A673 (cell line): ENCODE data around the gene SH3RF1. TPM values are rescaled to one million over a fixed set of nuclear protein-coding genes. Genes with fewer than 3 reads are reported as not detected.

Experiments used
- BruUV-seq: library from RNA; stranded (reverse); fragments of 400-500 nt; replicated peaks from 2 replicates; lab custom pipeline; 2021; lab: Mats Ljungman, UMichigan
- CTCF ChIA-PET: fragments of 300-600 bp; sonication (Branson Sonifier 250); formaldehyde crosslinking; loops from one replicate; lab custom pipeline; 2022; ENCODE audit warnings: antibody characterized with exemption; lab: Charles Lee
- POLR2A ChIA-PET: fragments of 300-600 bp; sonication (Branson Sonifier 250); formaldehyde crosslinking; loops from one replicate; lab custom pipeline; 2022; ENCODE audit warnings: antibody characterized with exemption; ENCODE audit not compliant: low non-redundant PET; lab: Charles Lee
- DNase-seq: peaks from one replicate; pipeline ENCODE4 v3.0.0-alpha.2; 2015; ENCODE audit warnings: low spot score
- H3K27ac ChIP-seq: fragments of 200-600 bp; sonication (generic); 2 replicates; pipeline ENCODE4 v1.5.1; 2016; ENCODE audit warnings: mixed run types, low read depth, mild to moderate bottlenecking, mixed read lengths, antibody characterized with exemption, low read length; ENCODE audit not compliant: poor library complexity, severe bottlenecking
- H3K27me3 ChIP-seq: fragments of 200-600 bp; sonication (generic); replicated peaks from 2 replicates; pipeline ENCODE4 v1.6.1; 2017; ENCODE audit warnings: mixed run types, low read depth, mild to moderate bottlenecking, mixed read lengths, antibody characterized with exemption, low read length; ENCODE audit not compliant: insufficient read depth, poor library complexity
- H3K36me3 ChIP-seq: fragments of 200-600 bp; sonication (generic); 2 replicates; pipeline ENCODE4 v1.6.1; 2016; ENCODE audit warnings: mixed run types, mild to moderate bottlenecking, mixed read lengths, antibody characterized with exemption, low read length; ENCODE audit not compliant: insufficient read depth, poor library complexity, severe bottlenecking
- H3K4me1 ChIP-seq: fragments of 200-600 bp; sonication (generic); 2 replicates; pipeline ENCODE4 v1.6.1; 2017; ENCODE audit warnings: mixed run types, mild to moderate bottlenecking, mixed read lengths, antibody characterized with exemption, low read length; ENCODE audit not compliant: insufficient read depth, poor library complexity, severe bottlenecking
- H3K4me3 ChIP-seq: fragments of 200-600 bp; sonication (generic); 2 replicates; pipeline ENCODE4 v1.5.1; 2016; ENCODE audit warnings: low read depth, mixed run types, mild to moderate bottlenecking, mixed read lengths, low read length; ENCODE audit not compliant: poor library complexity, severe bottlenecking
- H3K9me3 ChIP-seq: fragments of 200-600 bp; sonication (generic); 2 replicates; pipeline ENCODE4 v1.6.1; 2016; ENCODE audit warnings: mixed run types, low read depth, mild to moderate bottlenecking, mixed read lengths, antibody characterized with exemption, low read length; ENCODE audit not compliant: poor library complexity, severe bottlenecking
- CTCF ChIP-seq: fragments of 300-800, 200-600 bp; sonication (generic); conservative IDR thresholded peaks from 2 replicates; pipeline ENCODE4 v1.5.1; 2017; ENCODE audit warnings: low read depth, mild to moderate bottlenecking, antibody characterized with exemption, low read length, moderate library complexity, mixed read lengths
- EZH2 ChIP-seq: fragments of 200-600 bp; sonication (generic); IDR thresholded peaks from 2 replicates; pipeline ENCODE4 v1.6.1; 2017; ENCODE audit warnings: borderline replicate concordance, low read depth, mild to moderate bottlenecking, mixed read lengths, antibody characterized with exemption, low read length; ENCODE audit not compliant: poor library complexity, severe bottlenecking
- intact Hi-C: fragments of 100-400 bp; cut with micrococcal nuclease; formaldehyde crosslinking; loops from one replicate; pipeline ENCODE4 v1.10.0; 2022; ENCODE audit not compliant: unreplicated experiment
- total RNA-seq: library from RNA; stranded (reverse); gene quantifications from 2 replicates; pipeline ENCODE4 v1.2.3, GENCODE V29; 2021

Gene SH3RF1
- total RNA-seq, 1 experiment from 2014 or later = 15.3 TPM

GRCh38 chr4:169251291-169252235, 19.2 kb downstream of the SH3RF1 start:
- TF ChIP-seq CTCF (no peak), EZH2 (no peak)
- no TSS peak for BruUV-seq
- intact Hi-C loops = no loop called here
- peaks cover 61% of the 10 kb centered on the region for H3K4me1 ChIP-seq
- H3K9me3 ChIP-seq = no peaks in the 10 kb centered on the region
- H3K36me3 ChIP-seq = no peaks in the 10 kb centered on the region
- CTCF ChIA-PET = no interaction called here
- no peak for DNase-seq
- H3K27me3 ChIP-seq = no peaks in the 10 kb centered on the region
- no peak overlapping the region for H3K27ac ChIP-seq
- POLR2A ChIA-PET = no interaction called here
- no peak overlapping the region for H3K4me3 ChIP-seq

- intact Hi-C loops = no loop called here
- DNase-seq = no peak
- Histone ChIP-seq H3K27me3 (no peaks in the 10 kb centered on the region), H3K27ac (no peak overlapping the region), H3K4me1 (peaks cover 60% of the 10 kb centered on the region), H3K4me3 (no peak overlapping the region), H3K9me3 (no peaks in the 10 kb centered on the region), H3K36me3 (no peaks in the 10 kb centered on the region)
- BruUV-seq = no TSS peak
- ChIA-PET POLR2A (interaction anchor here (0.8 kb wide), 1 partner anchor 1027 kb away, joined by 6 read pairs; no protein-coding TSS in a partner anchor), CTCF (no interaction called here)
- TF ChIP-seq EZH2 = no peak
- no peak for TF ChIP-seq CTCF
These were observed 20.0 kb downstream of the SH3RF1 start for GRCh38 chr4:169250796-169251195.

GRCh38 chr4:169249999-169250398, 20.8 kb downstream of the SH3RF1 start:
- POLR2A ChIA-PET = interaction anchor here (0.8 kb wide), 1 partner anchor 1026 kb away, joined by 6 read pairs; no protein-coding TSS in a partner anchor
- no peak for DNase-seq
- CTCF ChIA-PET = no interaction called here
- H3K27ac ChIP-seq = no peak overlapping the region
- no peaks in the 10 kb centered on the region for H3K27me3 ChIP-seq
- no peaks in the 10 kb centered on the region for H3K9me3 ChIP-seq
- H3K4me3 ChIP-seq = no peak overlapping the region
- TF ChIP-seq EZH2 (no peak), CTCF (no peak)
- intact Hi-C loops = no loop called here
- H3K4me1 ChIP-seq = peaks cover 56% of the 10 kb centered on the region
- BruUV-seq = no TSS peak
- no peaks in the 10 kb centered on the region for H3K36me3 ChIP-seq
